GM19467 (cell line): ENCODE data around the gene UBAP1.
"Not testable (repeated sequence)": the region's sequence is repeated elsewhere in the genome, so short reads cannot be mapped to it uniquely, and the experiment has no call there.

Source experiments
- ATAC-seq: cut with Tn5 transposase; IDR thresholded peaks from one replicate; pipeline ENCODE4 v1.9.1; 2021; ENCODE audit warnings: mild to moderate bottlenecking, moderate library complexity; ENCODE audit not compliant: unreplicated experiment

The UBAP1 gene

GRCh38 chr9:34256987-34257585 lies 78.2 kb downstream of the UBAP1 start:
- ATAC-seq = no peak

GRCh38 chr9:34259315-34259714 lies 80.5 kb downstream of the UBAP1 start:
- no peak for ATAC-seq

GRCh38 chr9:34262971-34263370 lies 84.1 kb downstream of the UBAP1 start:
- no peak for ATAC-seq

- no peak for ATAC-seq
Measured at GRCh38 chr9:34267660-34268059, 88.8 kb downstream of the UBAP1 start.

GRCh38 chr9:34271265-34272006 lies 92.6 kb downstream of the UBAP1 start:
- no peak for ATAC-seq

- no peak for ATAC-seq
Measured at GRCh38 chr9:34272101-34272541, 93.3 kb downstream of the UBAP1 start.

GRCh38 chr9:34273588-34273987 lies 94.7 kb downstream of the UBAP1 start:
- ATAC-seq = not testable (repeated sequence)

- ATAC-seq = no peak
Measured at GRCh38 chr9:34275811-34276210, 97.0 kb downstream of the UBAP1 start.

- ATAC-seq = no peak
Measured at GRCh38 chr9:34276772-34277171, 97.9 kb downstream of the UBAP1 start.

- ATAC-seq = no peak
Measured at GRCh38 chr9:34279411-34279810, 100.6 kb downstream of the UBAP1 start.

- ATAC-seq = no peak
Measured at GRCh38 chr9:34282096-34282495, 103.3 kb downstream of the UBAP1 start.

- no peak for ATAC-seq
Measured at GRCh38 chr9:34289159-34289558, 110.3 kb downstream of the UBAP1 start.

- no peak for ATAC-seq
Measured at GRCh38 chr9:34291023-34291422, 112.2 kb downstream of the UBAP1 start.

- no peak for ATAC-seq
Measured at GRCh38 chr9:34291423-34291822, 112.6 kb downstream of the UBAP1 start.

- ATAC-seq = no peak
Measured at GRCh38 chr9:34292552-34292951, 113.7 kb downstream of the UBAP1 start.

GRCh38 chr9:34301064-34301463 lies 122.2 kb downstream of the UBAP1 start:
- not testable (repeated sequence) for ATAC-seq
